Measurements from ENCODE around the gene DPEP1. TPM values are rescaled to one million over a fixed set of nuclear protein-coding genes. Genes with fewer than 3 reads are reported as not detected.

Gene DPEP1
- total RNA-seq, 1 experiment from 2014 or later: 1.1 TPM

DNA sequence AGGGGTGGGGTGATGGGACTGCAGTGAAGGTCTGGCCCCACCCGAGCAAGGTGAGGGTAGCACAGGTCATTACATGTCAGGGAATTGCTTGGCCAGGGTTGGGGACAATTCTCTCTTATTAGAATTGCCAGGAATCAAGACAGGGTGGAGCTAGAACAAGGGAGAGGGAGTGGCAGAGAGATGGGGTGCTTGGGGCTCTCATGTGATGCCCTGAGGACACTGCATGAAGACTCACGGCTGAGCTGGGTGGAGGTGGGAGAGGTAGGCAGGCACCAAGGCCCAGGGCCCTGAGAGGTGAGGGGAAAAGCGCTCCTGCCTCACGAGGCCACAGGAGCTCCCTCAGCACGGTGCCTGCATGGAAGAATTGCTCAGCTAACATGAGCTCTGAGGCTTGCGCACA is 3.6 kb downstream of the DPEP1 start:
- Histone ChIP-seq H3K27ac (ENCODE audit: insufficient read length, low read depth, low read length) (no peak overlapping the region), H4K8ac (replicated peaks; ENCODE audit: insufficient read length, low read depth, low read length) (no peak overlapping the region), H2BK5ac (ENCODE audit: insufficient read length, low read length) (no peak overlapping the region), H3K14ac (ENCODE audit: insufficient read depth, low read length) (no peak overlapping the region), H3K56ac (ENCODE audit: insufficient read length, low read depth, low read length) (no peak overlapping the region), H3K79me1 (ENCODE audit: insufficient read depth, low read depth, low read length, poor library complexity, severe bottlenecking) (no peaks in the 10 kb centered on the region), H3K4me2 (ENCODE audit: insufficient read depth, insufficient read length, low read length) (no peak overlapping the region), H3K4ac (ENCODE audit: low read depth, low read length) (no peak overlapping the region), H3K79me2 (ENCODE audit: insufficient read depth, low read length) (no peaks in the 10 kb centered on the region), H4K5ac (ENCODE audit: insufficient read length, low read depth, low read length) (no peak overlapping the region), H2BK20ac (ENCODE audit: low read depth, low read length, poor library complexity, severe bottlenecking) (no peak overlapping the region), H2BK12ac (ENCODE audit: insufficient read length, low read depth, low read length) (no peak overlapping the region), H2AFZ (ENCODE audit: low read length) (no peak overlapping the region), H3K18ac (ENCODE audit: insufficient read length, low read depth, low read length) (no peak overlapping the region), H3K23me2 (ENCODE audit: insufficient read length, low read depth, low read length, poor library complexity, severe bottlenecking) (no peaks in the 10 kb centered on the region), H3K4me1 (ENCODE audit: insufficient read depth, low read length) (no peaks in the 10 kb centered on the region; the same call in 1 of the 2 replicates), H3K23ac (ENCODE audit: insufficient read length, low read depth, low read length) (no peak overlapping the region), H2AK5ac (ENCODE audit: insufficient read length, low read length) (no peak overlapping the region), H4K91ac (ENCODE audit: insufficient read length, low read depth, low read length) (no peak overlapping the region), H2BK15ac (ENCODE audit: low read depth, low read length) (no peak overlapping the region), H3K27me3 (ENCODE audit: insufficient read depth, low read length) (no peaks in the 10 kb centered on the region), H4K20me1 (ENCODE audit: control insufficient read depth, insufficient read depth, insufficient read length) (no peaks in the 10 kb centered on the region), H3T11ph (ENCODE audit: low read length) (no peak overlapping the region), H3K9me3 (ENCODE audit: control insufficient read depth, low read depth, low read length) (no peaks in the 10 kb centered on the region), H3K9ac (ENCODE audit: extremely low read depth, insufficient read length, low read length) (no peak overlapping the region), H2BK120ac (ENCODE audit: low read depth, low read length, poor library complexity, severe bottlenecking) (no peak overlapping the region)
- Mint-ChIP-seq H3K27ac (peak overlapping the region in 1 of 3 experiments; percentile 12; a peak in 1 of 7 replicates), H3K9me3 (peaks cover 0 to 2% of the 10 kb centered on the region in 2 experiments; a peak in 2 of 5 replicates), H3K36me3 (ENCODE audit: insufficient read depth in 1 of 3, low read depth in 3 of 3) (peaks cover 0 to 5% (median 3%) of the 10 kb centered on the region in 3 experiments; a peak in 3 of 7 replicates), H3K27me3 (ENCODE audit: low read depth) (peaks cover under 1% of the 10 kb centered on the region; the same call in 1 of the 2 replicates), H3K4me3 (no peak overlapping the region), H3K4me1 (peaks cover 6 to 39% of the 10 kb centered on the region in 2 experiments)
- no peak for DNase-seq
- no peak for TF ChIP-seq CTCF (conservative IDR thresholded peaks at IDR 0.05)
- no CpG with 5 or more reads among the region's 6 CpGs for WGBS (ENCODE audit: extremely low coverage, insufficient read length, low lambda C conversion rate)

Measured in H9 (cell line).